NCI-H2107 treated with DMSO at 0.1 percent for 48 hours (cell line): ENCODE data around the gene MAP4K2.

ENCODE experiments used
- DNase-seq: peaks from one replicate; lab custom pipeline; 2025; ENCODE audit not compliant: unreplicated experiment; lab: John Stamatoyannopoulos, UW

MAP4K2 gene

DNA sequence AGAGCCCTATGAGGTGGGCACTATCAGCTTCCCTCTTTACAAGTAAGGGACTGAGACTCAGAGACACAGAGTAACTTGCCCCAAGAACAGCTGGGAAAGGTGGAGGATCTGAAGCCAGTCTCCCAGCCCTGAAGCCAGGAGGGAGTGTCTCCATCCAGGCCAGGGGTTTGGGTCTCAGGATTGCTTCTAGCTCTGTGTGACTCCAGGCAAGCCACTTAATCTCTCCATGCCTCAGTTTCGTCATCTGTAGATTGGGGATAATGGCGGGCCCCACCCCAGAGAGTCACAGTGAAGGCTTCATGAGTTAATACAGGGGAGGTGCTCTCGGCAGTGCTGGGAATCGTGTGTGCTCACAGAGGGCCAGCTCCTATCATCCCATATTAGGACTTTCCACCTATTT, 10.5 kb downstream of the MAP4K2 start:
- DNase-seq, result no peak

DNA sequence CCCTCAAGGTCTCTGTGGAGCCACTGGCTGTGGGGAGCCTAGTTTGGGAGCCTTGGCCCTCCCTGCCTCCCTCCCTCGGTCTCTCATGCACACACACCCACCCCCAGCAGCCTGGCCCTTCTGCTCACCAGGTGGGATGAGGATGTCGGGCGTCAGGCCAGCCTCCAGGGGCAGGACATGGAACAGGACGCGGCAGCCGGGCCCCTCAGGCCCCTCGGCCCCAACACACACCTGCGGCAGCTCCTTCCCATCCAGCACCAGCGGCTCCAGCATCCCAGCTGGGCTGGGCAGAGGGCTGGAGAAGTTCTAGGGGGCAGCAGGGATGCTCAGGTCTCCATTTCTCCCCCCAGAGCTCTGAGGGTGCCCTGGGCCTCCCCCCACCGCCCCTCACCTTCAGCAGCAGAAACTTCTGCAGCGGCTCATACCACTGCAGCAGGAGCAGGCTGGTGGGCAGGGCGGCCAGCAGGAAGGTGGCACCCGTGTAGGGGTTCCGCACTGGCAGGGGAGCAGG, 11.2 kb downstream of the MAP4K2 start:
- DNase-seq, result no peak

DNA sequence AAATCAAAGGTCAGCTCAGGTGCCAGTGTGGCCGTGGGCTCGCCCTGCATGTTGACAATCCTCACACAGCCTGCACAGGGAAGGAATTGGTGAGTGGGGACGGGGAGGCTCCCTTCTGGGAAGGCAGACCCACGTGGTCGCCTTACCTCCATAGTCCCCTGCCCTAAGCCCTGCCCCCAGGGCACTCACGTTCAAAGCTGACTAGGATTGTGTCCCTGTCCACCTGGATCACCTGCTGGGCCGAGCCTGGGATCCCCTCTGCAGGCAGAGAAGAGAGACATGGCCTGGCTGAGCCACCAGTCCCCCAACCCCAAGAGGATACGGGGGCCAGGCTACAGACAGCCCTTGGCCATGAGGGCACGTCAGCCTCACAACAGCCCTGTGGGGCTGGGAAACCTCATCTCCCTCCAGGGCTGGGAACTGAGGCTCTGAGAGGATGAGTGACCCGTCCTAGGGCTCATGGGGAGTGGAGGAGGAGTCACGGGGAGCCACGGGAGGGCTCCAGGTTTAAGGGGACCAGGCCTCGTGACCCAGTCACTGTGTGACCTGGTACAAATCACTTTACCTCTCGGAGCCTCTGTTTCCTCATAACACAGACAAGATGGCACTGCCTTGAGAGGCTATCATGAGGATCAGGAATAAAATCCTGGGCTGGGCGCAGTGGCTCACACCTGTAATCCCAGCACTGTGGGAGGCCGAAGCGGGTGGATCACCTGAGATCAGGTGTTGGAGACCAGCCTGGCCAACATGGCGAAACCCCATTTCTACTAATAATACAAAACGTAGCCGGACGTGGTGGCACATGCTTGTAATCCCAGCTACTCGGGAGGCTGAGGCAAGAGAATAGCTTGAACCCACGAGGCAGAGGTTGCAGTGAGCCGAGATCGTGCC, 12.6 kb downstream of the MAP4K2 start:
- no peak for DNase-seq

GRCh38 chr11:64789331-64790204, 13.4 kb downstream of the MAP4K2 start:
- no peak for DNase-seq

DNA sequence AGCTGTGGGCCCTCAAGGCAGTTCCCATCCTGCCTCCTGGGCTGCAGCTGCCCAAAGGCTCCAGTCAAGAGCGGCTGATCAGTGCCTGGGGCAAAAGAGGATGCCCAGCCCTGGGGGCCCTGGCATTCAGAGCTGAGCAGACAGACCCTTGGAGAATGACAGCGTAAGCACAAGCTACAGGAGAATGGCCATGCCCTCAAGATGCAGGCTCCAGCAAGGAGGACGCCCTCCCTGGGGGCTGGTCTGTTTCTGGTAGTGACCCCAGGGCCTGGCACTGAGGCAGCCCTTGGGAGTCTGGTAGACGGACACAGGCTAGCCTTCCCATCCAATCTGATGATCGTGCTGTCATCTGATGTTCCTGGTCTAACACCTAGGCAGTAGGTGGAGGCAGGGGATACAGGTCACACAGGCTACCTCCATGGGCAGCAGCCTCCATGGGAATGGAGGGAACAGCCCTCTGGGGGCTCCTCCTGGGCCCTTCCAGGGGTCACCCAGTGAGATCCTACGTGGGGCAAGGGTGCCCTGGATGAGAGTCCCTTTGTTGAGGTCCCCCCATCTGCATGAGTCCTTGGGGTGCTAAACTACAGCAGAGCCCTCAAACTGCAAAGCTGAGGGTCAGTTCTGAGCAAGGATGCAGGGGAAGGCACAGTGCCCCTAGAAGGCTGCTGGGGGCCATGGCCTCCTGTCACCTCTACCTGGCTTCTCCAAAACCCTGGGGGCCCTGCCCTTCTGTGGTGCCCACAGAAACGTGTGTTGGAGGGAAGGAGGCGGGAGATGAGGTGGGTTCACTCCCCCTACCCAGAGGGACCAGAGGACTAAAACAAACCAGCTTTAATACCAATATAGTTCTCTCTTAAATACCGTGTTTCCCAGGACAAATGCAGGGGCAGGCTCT, 14.4 kb downstream of the MAP4K2 start:
- no peak for DNase-seq

DNA sequence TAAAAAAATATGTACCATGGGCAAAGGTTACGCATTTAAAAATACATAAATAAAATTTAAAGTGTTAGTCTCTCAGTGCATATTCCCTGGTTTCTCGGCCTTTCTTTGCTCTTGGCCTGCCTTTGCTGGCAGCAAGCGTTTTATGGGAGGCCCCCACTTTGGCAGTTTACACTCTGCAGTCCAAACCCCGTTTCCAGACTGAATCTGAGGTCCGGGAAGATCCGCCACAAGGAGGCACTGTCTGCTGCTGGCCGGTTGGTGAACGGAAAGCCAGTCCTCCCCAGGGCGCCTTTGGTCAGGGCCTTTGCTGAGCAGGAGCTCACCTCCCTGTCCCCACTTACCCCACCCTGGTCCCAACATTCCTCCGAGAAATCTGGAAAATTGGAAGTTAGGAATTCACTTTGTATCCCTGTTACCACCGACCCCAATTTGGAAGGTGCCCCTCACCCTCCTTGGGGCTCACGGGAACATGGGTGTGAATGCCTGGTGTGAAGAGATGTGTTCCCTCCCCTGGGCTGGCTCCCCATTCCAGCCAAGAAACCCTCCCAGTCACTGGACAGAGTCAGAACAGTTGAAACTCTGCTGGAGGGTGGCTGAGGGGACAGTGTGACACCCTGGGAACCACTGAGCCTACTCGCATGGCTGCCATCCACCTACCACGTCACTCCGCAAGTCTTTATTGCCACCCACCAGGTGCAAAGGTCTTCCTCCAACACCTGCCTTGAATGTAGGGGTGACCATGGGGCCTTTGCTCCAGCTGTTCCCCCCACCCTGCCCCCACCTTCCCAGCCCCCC, 15.3 kb downstream of the MAP4K2 start:
- peak; percentile 12 for DNase-seq

DNA sequence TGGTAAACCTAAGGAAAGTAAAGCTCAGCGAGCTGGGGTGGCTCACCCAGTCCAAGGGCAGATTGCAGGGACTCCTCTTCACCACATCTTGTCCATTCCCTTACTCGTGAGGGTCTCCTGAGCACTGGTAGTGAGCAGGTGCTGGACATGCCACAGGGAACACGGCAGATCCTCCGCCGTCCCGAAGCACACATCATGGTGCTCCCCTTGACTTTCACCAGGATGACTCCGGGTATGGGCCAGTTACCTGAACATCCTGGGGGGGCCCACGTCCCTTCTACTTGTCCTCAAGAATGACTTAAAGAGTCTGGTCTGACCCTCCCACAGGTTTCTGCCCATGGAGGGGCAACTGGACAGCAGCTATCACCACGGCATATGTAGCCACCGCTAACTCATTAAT, 16.7 kb downstream of the MAP4K2 start:
- DNase-seq, result no peak

DNA sequence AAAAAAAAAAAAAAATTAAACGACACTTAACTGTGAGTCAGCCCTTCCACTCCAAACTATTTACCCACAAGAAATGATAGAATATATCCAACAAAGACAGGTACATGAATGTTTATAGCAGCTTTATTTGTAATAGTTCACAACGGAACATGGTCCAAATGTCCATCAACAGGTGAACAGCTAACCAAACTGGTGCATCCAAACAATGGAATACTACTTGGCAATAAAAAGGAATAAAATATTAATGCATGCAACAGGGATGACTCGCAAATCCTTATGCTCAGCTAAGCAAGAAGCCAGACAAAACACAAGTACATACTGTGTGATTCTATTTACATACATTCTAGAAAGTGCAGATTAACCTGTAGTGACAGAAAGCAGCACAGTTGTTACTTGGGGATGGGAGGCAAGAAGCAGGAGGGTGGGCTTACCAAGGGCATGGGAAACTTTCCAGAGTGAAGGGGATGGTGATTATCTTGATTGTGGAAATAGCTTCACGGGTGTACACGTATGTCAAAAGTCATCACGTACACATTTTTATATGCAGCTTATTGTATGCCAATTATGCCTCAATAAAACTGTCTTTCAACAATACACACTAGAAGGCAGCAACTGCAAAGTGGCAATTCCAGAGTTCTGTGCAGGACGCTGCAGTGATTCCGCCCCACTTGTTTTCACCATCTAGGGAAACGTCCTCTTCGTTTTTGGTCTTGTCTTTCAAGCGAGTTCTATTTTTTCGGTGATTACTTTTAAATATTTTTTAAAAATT, 18.0 kb downstream of the MAP4K2 start:
- no peak for DNase-seq

GRCh38 chr11:64778473-64779298, 24.3 kb downstream of the MAP4K2 start, which contains the start of gene SF1:
TSS of gene SF1 (minus strand) at chr11:64778542. CDS start at chr11:64778392, 150 bp downstream.
- DNase-seq, result peak; percentile 98

DNA sequence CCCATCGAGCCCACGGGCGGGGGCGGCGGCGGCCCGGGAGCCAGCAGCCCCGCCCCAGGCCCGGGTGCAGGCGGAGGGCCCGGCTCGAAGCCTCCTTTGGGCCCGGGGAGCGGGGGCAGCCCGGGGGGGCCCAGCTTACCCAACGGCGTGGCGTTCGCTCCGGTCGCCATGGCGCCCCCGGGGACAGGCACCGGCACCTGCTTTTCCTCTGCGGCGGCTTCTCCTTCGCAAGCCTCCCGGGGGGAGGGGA, 24.9 kb downstream of the MAP4K2 start:
- DNase-seq, result no peak

DNA sequence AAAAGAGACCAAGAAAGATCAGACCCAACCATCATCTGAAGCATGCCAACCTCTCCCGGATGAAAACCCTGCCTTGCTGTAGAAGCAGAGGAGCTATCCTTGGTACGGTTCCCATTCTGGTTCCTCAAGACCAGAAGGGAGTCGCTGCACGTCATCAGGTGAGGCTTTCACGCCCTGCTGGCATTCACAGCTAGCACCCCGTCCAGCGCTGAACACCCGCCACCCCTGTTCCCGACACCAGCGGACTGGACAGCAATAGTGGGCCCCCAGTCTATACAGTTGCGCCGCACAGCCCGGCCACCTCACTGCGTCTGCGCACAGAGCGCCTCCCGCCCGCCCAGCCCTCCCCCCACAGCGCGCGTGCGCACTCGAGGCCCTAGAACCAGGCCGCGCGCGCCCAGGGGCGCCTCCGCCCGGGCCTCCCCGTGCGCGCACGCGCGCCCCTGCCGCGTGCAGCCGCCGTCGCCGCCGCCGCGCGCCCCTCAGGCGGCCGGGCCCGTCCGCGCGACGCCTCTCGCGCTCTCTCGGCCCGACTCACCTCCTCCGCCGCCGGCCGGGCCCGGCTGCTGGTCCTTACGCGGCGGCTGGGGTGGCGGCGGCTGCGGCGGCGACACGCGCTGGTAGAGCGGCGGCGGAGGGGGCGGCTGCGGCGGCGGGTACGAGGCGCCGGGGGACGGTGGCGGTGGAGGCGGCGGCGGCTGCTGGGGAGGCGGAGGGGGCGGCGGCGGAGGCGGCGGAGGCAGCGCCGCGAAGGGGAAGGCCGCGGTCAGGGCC, 25.4 kb downstream of the MAP4K2 start:
- DNase-seq, result no peak

DNA sequence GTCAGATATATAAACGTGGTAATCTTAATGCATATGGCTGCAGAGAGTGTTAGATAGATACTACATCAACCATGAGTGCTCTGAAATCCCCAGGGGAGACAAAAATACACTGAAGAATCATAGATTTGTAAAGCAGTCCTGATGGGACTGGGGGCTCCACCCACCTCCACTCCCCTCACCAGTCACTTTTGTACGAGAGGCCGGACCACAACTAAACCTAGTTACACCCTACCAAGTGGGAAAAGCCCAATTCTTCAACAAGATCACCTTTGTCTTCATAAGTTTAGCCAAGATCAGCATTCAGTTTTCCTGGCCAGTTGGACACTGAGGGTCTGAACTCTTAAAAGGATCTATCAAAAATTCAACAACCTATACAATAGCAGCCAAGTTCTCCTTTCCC, 26.1 kb downstream of the MAP4K2 start:
- DNase-seq, result no peak

- DNase-seq, result no peak
These were observed 26.6 kb downstream of the MAP4K2 start for GRCh38 chr11:64776425-64776824.

DNA sequence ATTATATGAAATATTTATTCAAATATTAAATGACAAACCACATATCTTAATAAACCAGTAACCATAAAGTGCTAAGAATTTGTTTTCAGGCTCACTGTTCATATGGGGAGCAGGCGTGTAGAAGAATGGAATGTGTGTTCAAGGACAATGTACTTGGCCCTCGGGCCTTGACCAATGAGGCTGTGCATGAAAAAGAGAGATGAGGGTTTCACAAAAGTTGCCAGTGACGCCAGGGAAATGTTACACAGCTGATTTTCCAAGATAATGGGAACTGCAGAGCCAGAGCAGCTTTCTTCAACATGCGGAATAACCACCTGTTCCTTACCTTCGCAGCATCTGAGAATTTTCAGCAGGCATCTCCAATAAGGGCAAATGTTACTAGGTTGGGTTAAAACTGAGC, 28.9 kb downstream of the MAP4K2 start:
- no peak for DNase-seq

- DNase-seq, result no peak
These were observed 30.6 kb downstream of the MAP4K2 start for GRCh38 chr11:64772303-64773018.

DNA sequence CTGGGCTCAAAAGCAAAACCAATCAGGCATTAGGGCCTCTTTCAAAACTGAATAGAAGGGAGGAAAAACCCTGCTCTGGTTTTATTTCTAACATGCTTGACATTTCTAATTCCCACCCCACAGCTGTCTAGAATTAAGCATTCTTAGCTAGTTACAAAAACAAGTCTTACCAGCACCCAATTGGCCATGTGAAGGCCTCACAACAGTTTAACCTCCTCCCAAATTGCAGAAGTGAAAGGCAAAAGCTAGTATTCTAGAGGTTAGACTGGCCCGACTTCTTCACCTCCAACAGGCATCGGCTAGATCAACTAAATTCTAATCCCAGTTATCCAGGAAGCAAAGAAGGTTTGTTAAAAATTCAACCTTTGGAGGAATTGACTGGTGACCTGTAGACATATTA, 31.2 kb downstream of the MAP4K2 start:
- no peak for DNase-seq

- DNase-seq, result no peak
These were observed 32.9 kb downstream of the MAP4K2 start for GRCh38 chr11:64770120-64770519.
